Neural cell (in vitro differentiated cells): ENCODE results near the gene LGALS12. TPM values are rescaled to one million over a fixed set of nuclear protein-coding genes. Genes with fewer than 3 reads are reported as not detected.

ENCODE experiments used
- H2AFZ ChIP-seq: fragments of 200-600, 300-800 bp; sonication (generic), shearing (Covaris generic); 2 replicates; pipeline ENCODE4 v1.6.0; 2014; ENCODE audit warnings: low read depth, mild to moderate bottlenecking, antibody characterized with exemption, low read length, moderate library complexity
- H3F3A ChIP-seq: fragments of 200-600 bp; shearing (Covaris generic); 2 replicates; pipeline ENCODE4 v1.6.1; 2016; ENCODE audit warnings: mild to moderate bottlenecking, moderate library complexity, mixed read lengths, antibody characterized with exemption, low read length; ENCODE audit not compliant: insufficient read depth, poor library complexity, severe bottlenecking
- H3K27ac ChIP-seq: fragments of 200-600, 300-800 bp; sonication (generic), shearing (Covaris generic); 2 replicates; pipeline ENCODE4 v1.5.1; 2014; ENCODE audit warnings: mild to moderate bottlenecking, low read length, moderate library complexity
- H3K27me3 ChIP-seq: fragments of 300-800, 200-600 bp; sonication (generic), shearing (Covaris generic); 2 replicates; pipeline ENCODE4 v1.6.0; 2014; ENCODE audit warnings: mild to moderate bottlenecking, low read depth, low read length, moderate library complexity; ENCODE audit not compliant: insufficient read depth
- H3K36me3 ChIP-seq: fragments of 300-800, 200-600 bp; sonication (generic), shearing (Covaris generic); 2 replicates; pipeline ENCODE4 v1.5.1; 2014; ENCODE audit warnings: mild to moderate bottlenecking, antibody characterized with exemption, low read length, moderate library complexity; ENCODE audit not compliant: insufficient read depth
- H3K4me2 ChIP-seq: fragments of 300-800, 200-600 bp; sonication (generic), shearing (Covaris generic); 2 replicates; pipeline ENCODE4 v1.6.0; 2014; ENCODE audit warnings: mild to moderate bottlenecking, low read length
- H3K4me3 ChIP-seq: fragments of 300-800, 200-600 bp; sonication (generic), shearing (Covaris generic); 2 replicates; pipeline ENCODE4 v1.5.1; 2014; ENCODE audit warnings: mild to moderate bottlenecking, low read length, moderate library complexity
- H3K79me2 ChIP-seq: fragments of 200-600 bp; shearing (Covaris generic); replicated peaks from 2 replicates; pipeline ENCODE4 v1.6.0; 2014; ENCODE audit warnings: mild to moderate bottlenecking, low read length, moderate library complexity; ENCODE audit not compliant: insufficient read depth
- H3K9ac ChIP-seq: fragments of 300-800, 200-600 bp; sonication (generic), shearing (Covaris generic); 2 replicates; pipeline ENCODE4 v1.6.1; 2016; ENCODE audit warnings: mild to moderate bottlenecking, low read length, mixed read lengths
- H3K9me2 ChIP-seq: fragments of 200-600 bp; shearing (Covaris generic); 2 replicates; pipeline ENCODE4 v1.6.1; 2016; ENCODE audit warnings: mild to moderate bottlenecking, low read length, mixed read lengths; ENCODE audit not compliant: insufficient read depth
- H3K9me3 ChIP-seq: fragments of 200-600, 300-800 bp; sonication (generic), shearing (Covaris generic); 2 replicates; pipeline ENCODE4 v1.6.1; 2016; ENCODE audit warnings: mild to moderate bottlenecking, mixed run types, low read length, moderate library complexity, mixed read lengths
- H4K20me1 ChIP-seq: fragments of 200-600 bp; shearing (Covaris generic); 2 replicates; pipeline ENCODE4 v1.6.1; 2016; ENCODE audit warnings: mild to moderate bottlenecking, mixed run types; ENCODE audit not compliant: insufficient read depth
- CTCF ChIP-seq: fragments of 450-650 bp; IDR thresholded peaks from 2 replicates; pipeline ENCODE4 v1.5.1; 2014; ENCODE audit warnings: antibody characterized with exemption, mild to moderate bottlenecking, moderate library complexity; ENCODE audit not compliant: poor library complexity, severe bottlenecking
- EP300 ChIP-seq: fragments of 450-650 bp; conservative IDR thresholded peaks from 2 replicates; pipeline ENCODE4 v1.6.1; 2014; ENCODE audit warnings: antibody characterized with exemption, mild to moderate bottlenecking, moderate library complexity; ENCODE audit not compliant: poor library complexity, severe bottlenecking
- EZH2 ChIP-seq: fragments of 200-600, 300-800 bp; shearing (Covaris generic), sonication (generic); IDR thresholded peaks from 2 replicates; pipeline ENCODE4 v1.6.1; 2014; ENCODE audit warnings: antibody characterized with exemption, low read length, borderline replicate concordance, mild to moderate bottlenecking; ENCODE audit not compliant: insufficient read depth, poor library complexity, severe bottlenecking
- MXI1 ChIP-seq: fragments of 450-650 bp; conservative IDR thresholded peaks from 2 replicates; pipeline ENCODE4 v1.6.1; 2014; ENCODE audit warnings: antibody characterized with exemption, mild to moderate bottlenecking; ENCODE audit not compliant: poor library complexity, severe bottlenecking
- POLR2AphosphoS5 ChIP-seq: IDR thresholded peaks from 2 replicates; pipeline ENCODE4 v1.6.1; 2012
- RAD21 ChIP-seq: fragments of 450-650 bp; conservative IDR thresholded peaks from 2 replicates; pipeline ENCODE4 v1.6.1; 2014; ENCODE audit warnings: antibody characterized with exemption, mild to moderate bottlenecking, moderate library complexity
- REST ChIP-seq: IDR thresholded peaks from 2 replicates; pipeline ENCODE4 v1.6.1; 2012; ENCODE audit warnings: borderline replicate concordance
- SMC3 ChIP-seq: fragments of 450-650 bp; conservative IDR thresholded peaks from 2 replicates; pipeline ENCODE4 v1.6.1; 2014; ENCODE audit warnings: antibody characterized with exemption, mild to moderate bottlenecking, moderate library complexity; ENCODE audit not compliant: poor library complexity
- TAF1 ChIP-seq: IDR thresholded peaks from 2 replicates; pipeline ENCODE4 v1.6.1; 2012; ENCODE audit warnings: low read depth
- polyA plus RNA-seq: library from polyadenylated mRNA; depleted of rRNA; stranded (reverse); fragments of >200 nt; gene quantifications from 2 replicates; pipeline ENCODE4 v1.2.3, GENCODE V29; 2014

LGALS12 gene
- polyA plus RNA-seq, 1 donor from 2014 or later: not detected

GRCh38 chr11:63534076-63534475, 28.2 kb downstream of the LGALS12 start:
- Histone ChIP-seq H3K36me3 (no peaks in the 10 kb centered on the region), H3K4me3 (no peak overlapping the region), H3K9me3 (no peaks in the 10 kb centered on the region), H2AFZ (no peak overlapping the region), H3K27me3 (peaks cover 7% of the 10 kb centered on the region), H3K79me2 (no peaks in the 10 kb centered on the region), H3K27ac (no peak overlapping the region), H4K20me1 (no peaks in the 10 kb centered on the region), H3K9ac (no peak overlapping the region), H3K4me2 (no peak overlapping the region), H3K9me2 (no peaks in the 10 kb centered on the region), H3F3A (no peaks in the 10 kb centered on the region)
- TF ChIP-seq EP300 (no peak), CTCF (no peak), EZH2 (no peak), REST (no peak), MXI1 (no peak), POLR2AphosphoS5 (no peak), SMC3 (no peak), RAD21 (no peak)

DNA sequence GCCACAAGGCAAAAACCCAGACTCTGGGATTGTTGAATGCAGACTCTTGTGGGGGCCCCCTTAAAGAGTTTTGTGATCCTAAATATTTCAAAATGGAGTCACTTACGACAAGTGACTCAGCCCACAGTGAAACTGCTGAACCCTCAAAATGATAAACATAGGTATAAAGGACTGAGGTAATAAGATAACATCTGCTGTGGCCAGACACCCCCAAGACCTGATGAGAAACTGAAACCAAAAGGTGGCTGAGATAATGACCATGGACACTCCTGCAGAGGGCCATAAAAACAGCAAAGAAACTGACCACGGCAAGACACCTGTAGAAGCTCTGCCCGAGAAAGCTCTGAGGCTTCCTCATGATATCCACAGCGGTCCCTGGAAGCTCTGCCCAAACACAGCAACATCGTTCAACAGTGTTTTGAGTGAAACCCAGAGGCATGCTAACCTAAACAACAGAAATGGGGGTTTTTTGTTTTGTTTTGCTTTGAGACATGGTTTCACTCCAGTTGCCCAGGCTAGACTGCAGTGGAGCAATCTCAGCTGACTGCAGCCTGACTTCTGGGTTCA, 29.1 kb downstream of the LGALS12 start:
- H3K4me3 ChIP-seq: no peak overlapping the region
- H4K20me1 ChIP-seq: no peaks in the 10 kb centered on the region
- H3K9ac ChIP-seq: no peak overlapping the region
- H3K9me2 ChIP-seq: no peaks in the 10 kb centered on the region
- no peaks in the 10 kb centered on the region for H3K79me2 ChIP-seq
- no peak overlapping the region for H3K4me2 ChIP-seq
- no peak for TF ChIP-seq EP300
- no peak for TF ChIP-seq RAD21
- no peak for TF ChIP-seq EZH2
- TF ChIP-seq SMC3: no peak
- no peak for TF ChIP-seq CTCF
- no peak for TF ChIP-seq TAF1
- TF ChIP-seq REST: no peak
- no peak for TF ChIP-seq POLR2AphosphoS5
- TF ChIP-seq MXI1: no peak
- no peaks in the 10 kb centered on the region for H3K36me3 ChIP-seq
- peaks cover under 1% of the 10 kb centered on the region for H3K27me3 ChIP-seq
- H3F3A ChIP-seq: no peaks in the 10 kb centered on the region
- no peak overlapping the region for H3K27ac ChIP-seq
- H3K9me3 ChIP-seq: no peaks in the 10 kb centered on the region
- H2AFZ ChIP-seq: no peak overlapping the region
